GM23338 (cell line): ENCODE results near the gene AP3S1. TPM values are rescaled to one million over a fixed set of nuclear protein-coding genes. Genes with fewer than 3 reads are reported as not detected.

Source experiments
- ATAC-seq: fragments of 200-7000 bp; cut with Tn5 transposase; 3 replicates; pipeline ENCODE4 v1.9.1; 2020
- DNase-seq: peaks from one replicate; pipeline ENCODE4 v3.0.0-alpha.2; 2015; ENCODE audit warnings: low spot score
- H2AFZ ChIP-seq: fragments of 200-600 bp; sonication (generic); 2 replicates; pipeline ENCODE4 v1.8.0; 2016; ENCODE audit warnings: antibody characterized with exemption, mild to moderate bottlenecking, moderate library complexity
- H3F3A ChIP-seq: fragments of 200-600 bp; sonication (generic); replicated peaks from 2 replicates; pipeline ENCODE4 v1.8.0; 2017; ENCODE audit warnings: antibody characterized with exemption, mixed run types, low read depth
- H3K27ac ChIP-seq: fragments of 200-600 bp; sonication (generic); 2 replicates; pipeline ENCODE4 v1.6.1; 2016; ENCODE audit warnings: low read depth
- H3K27me3 ChIP-seq: fragments of 200-600 bp; sonication (generic); 2 replicates; pipeline ENCODE4 v1.8.0; 2016; ENCODE audit warnings: mild to moderate bottlenecking, mixed run types, moderate library complexity; ENCODE audit not compliant: insufficient read depth
- H3K36me3 ChIP-seq: fragments of 200-600 bp; sonication (generic); 2 replicates; pipeline ENCODE4 v1.8.0; 2016; ENCODE audit warnings: mild to moderate bottlenecking; ENCODE audit not compliant: insufficient read depth
- H3K4me1 ChIP-seq: fragments of 200-600 bp; sonication (generic); 2 replicates; pipeline ENCODE4 v1.8.0; 2016; ENCODE audit warnings: mild to moderate bottlenecking, moderate library complexity; ENCODE audit not compliant: insufficient read depth
- H3K4me2 ChIP-seq: fragments of 200-600 bp; sonication (generic); 2 replicates; pipeline ENCODE4 v1.7.1; 2017; ENCODE audit warnings: mixed run types
- H3K4me3 ChIP-seq: fragments of 200-600 bp; sonication (generic); 2 replicates; pipeline ENCODE4 v1.6.1; 2016; ENCODE audit warnings: mixed run types
- H3K79me2 ChIP-seq: fragments of 200-600 bp; sonication (generic); replicated peaks from 2 replicates; pipeline ENCODE4 v1.8.0; 2017; ENCODE audit warnings: mild to moderate bottlenecking; ENCODE audit not compliant: insufficient read depth
- H3K9me2 ChIP-seq: fragments of 200-600 bp; sonication (generic); 2 replicates; pipeline ENCODE4 v1.8.0; 2017; ENCODE audit not compliant: insufficient read depth
- H4K20me1 ChIP-seq: fragments of 200-600 bp; sonication (generic); replicated peaks from 2 replicates; pipeline ENCODE4 v1.8.0; 2017; ENCODE audit warnings: mild to moderate bottlenecking; ENCODE audit not compliant: insufficient read depth
- H3K27ac Mint-ChIP-seq: 2 replicates; pipeline ENCODE4 v1.8.0; 2020; ENCODE audit warnings: inconsistent platforms, mild to moderate bottlenecking, moderate library complexity, mixed read lengths
- H3K27me3 Mint-ChIP-seq: 3 replicates; pipeline ENCODE4 v1.8.0; 2022; ENCODE audit warnings: low read depth, mild to moderate bottlenecking, moderate library complexity, mixed read lengths, inconsistent platforms; ENCODE audit not compliant: insufficient read depth, poor library complexity
- H3K36me3 Mint-ChIP-seq: 3 replicates; pipeline ENCODE4 v1.8.0; 2021; ENCODE audit warnings: low read depth, mild to moderate bottlenecking, inconsistent platforms, moderate library complexity, mixed read lengths
- H3K4me1 Mint-ChIP-seq: 3 replicates; pipeline ENCODE4 v1.8.0; 2020; ENCODE audit warnings: mild to moderate bottlenecking, inconsistent platforms, mixed read lengths
- H3K4me3 Mint-ChIP-seq: 3 replicates; pipeline ENCODE4 v1.8.0; 2021; ENCODE audit warnings: moderate library complexity, mild to moderate bottlenecking, inconsistent platforms, mixed read lengths
- H3K9me3 Mint-ChIP-seq: 3 replicates; pipeline ENCODE4 v1.8.0; 2020; ENCODE audit warnings: moderate library complexity, mild to moderate bottlenecking, inconsistent platforms, mixed read lengths
- CREB1 ChIP-seq: fragments of 250-450 bp; sonication (Bioruptor Pico); IDR thresholded peaks from 2 replicates; pipeline ENCODE4 v1.5.0; 2020; ENCODE audit warnings: low read depth, mild to moderate bottlenecking, moderate library complexity
- ETS1 ChIP-seq: IDR thresholded peaks from 2 replicates; pipeline ENCODE4 v1.6.1; 2016; ENCODE audit warnings: antibody characterized with exemption
- EZH2 ChIP-seq: fragments of 200-600 bp; sonication (generic); IDR thresholded peaks from one replicate; pipeline ENCODE4 v1.8.0; 2017; ENCODE audit warnings: antibody characterized with exemption, mild to moderate bottlenecking, low read depth; ENCODE audit not compliant: unreplicated experiment
- EZH2phosphoT487 ChIP-seq: fragments of 200-600 bp; sonication (generic); IDR thresholded peaks from one replicate; pipeline ENCODE4 v1.8.1; 2018; ENCODE audit warnings: antibody characterized with exemption; ENCODE audit not compliant: unreplicated experiment
- JUNB ChIP-seq: IDR thresholded peaks from one replicate; pipeline ENCODE4 v1.6.1; 2016; ENCODE audit warnings: antibody characterized with exemption; ENCODE audit not compliant: unreplicated experiment
- NANOG ChIP-seq: IDR thresholded peaks from 2 replicates; pipeline ENCODE4 v1.6.1; 2016; ENCODE audit warnings: antibody characterized with exemption, borderline replicate concordance
- POLR2AphosphoS5 ChIP-seq: IDR thresholded peaks from 2 replicates; pipeline ENCODE4 v1.6.1; 2016; ENCODE audit warnings: antibody characterized with exemption, low read depth
- STAT1 ChIP-seq: IDR thresholded peaks from one replicate; pipeline ENCODE4 v1.6.1; 2016; ENCODE audit warnings: antibody characterized with exemption; ENCODE audit not compliant: unreplicated experiment
- ZNF114 ChIP-seq: fragments of 250-450 bp; sonication (Bioruptor Pico); IDR thresholded peaks from 2 replicates; pipeline ENCODE4 v1.5.0; 2020; ENCODE audit warnings: mild to moderate bottlenecking, moderate library complexity
- ZNF331 ChIP-seq: fragments of 250-450 bp; sonication (Bioruptor Pico); IDR thresholded peaks from 2 replicates; pipeline ENCODE4 v1.5.0; 2020; ENCODE audit warnings: low read depth, mild to moderate bottlenecking, moderate library complexity
- ZNF462 ChIP-seq: fragments of 250-450 bp; sonication (Bioruptor Pico); IDR thresholded peaks from 2 replicates; pipeline ENCODE4 v1.5.0; 2020; ENCODE audit warnings: mild to moderate bottlenecking, moderate library complexity
- polyA plus RNA-seq: library from polyadenylated mRNA; unstranded; fragments of >200 nt; fragmentation: Nextera tagmentation; extraction: Ambion mirVana; gene quantifications from 2 replicates; pipeline ENCODE4 v1.2.1, GENCODE V29; 2016
- total RNA-seq: library from RNA; depleted of rRNA; stranded (reverse); fragments of >200 nt; shearing (Covaris generic); gene quantifications from 2 replicates; pipeline ENCODE4 v1.2.3, GENCODE V29; 2014
- TF ChIP-seq, protein P1 (sequence below), 2 experiments: fragments of 200-600 bp in 1 of 2; sonication (generic) in 1 of 2; conservative IDR thresholded peaks; 2 replicates each; pipeline versions ENCODE4 v1.5.1 to v1.6.1; 2016 to 2017; ENCODE audit warnings: antibody characterized with exemption in 2 of 2, low read depth in 2 of 2, mild to moderate bottlenecking in 2 of 2, moderate library complexity in 1 of 2
- TF ChIP-seq, protein P2 (sequence below): IDR thresholded peaks from one replicate; pipeline ENCODE4 v1.6.1; 2018; ENCODE audit warnings: antibody characterized with exemption; ENCODE audit not compliant: unreplicated experiment

AP3S1 gene
- total and polyA plus RNA-seq, 2 experiments from 2014 or later: 143 to 232 TPM

GRCh38 chr5:115844321-115844817 lies 2.6 kb downstream of the AP3S1 start:
- Histone ChIP-seq H3K4me1 (peaks cover 16% of the 10 kb centered on the region), H3K27ac (no peak overlapping the region), H2AFZ (no peak overlapping the region), H4K20me1 (peaks cover 21% of the 10 kb centered on the region; the same call in 1 of the 2 replicates), H3K36me3 (no peaks in the 10 kb centered on the region), H3K79me2 (peaks cover 91% of the 10 kb centered on the region), H3K9me2 (no peaks in the 10 kb centered on the region), H3F3A (no peaks in the 10 kb centered on the region), H3K27me3 (peaks cover 11% of the 10 kb centered on the region), H3K4me3 (no peak overlapping the region), H3K4me2 (no peak overlapping the region)
- peaks cover 2% of the 10 kb centered on the region; the same call in 2 of the 3 replicates for H3K36me3 Mint-ChIP-seq
- no peak overlapping the region for H3K27ac Mint-ChIP-seq
- H3K4me3 Mint-ChIP-seq: no peak overlapping the region
- H3K4me1 Mint-ChIP-seq: peaks cover 27% of the 10 kb centered on the region
- H3K9me3 Mint-ChIP-seq: no peaks in the 10 kb centered on the region
- no peak for ATAC-seq
- peaks cover 6% of the 10 kb centered on the region for H3K27me3 Mint-ChIP-seq
- no peak for DNase-seq
- TF ChIP-seq JUNB (no peak), ZNF114 (CRISPR knock-in tag) (no peak), ZNF331 (no peak), NANOG (no peak), STAT1 (no peak), ZNF462 (CRISPR knock-in tag) (no peak), ETS1 (no peak), CREB1 (no peak), EZH2 (no peak), EZH2phosphoT487 (no peak), POLR2AphosphoS5 (no peak)
- TF ChIP-seq, protein P1, sequence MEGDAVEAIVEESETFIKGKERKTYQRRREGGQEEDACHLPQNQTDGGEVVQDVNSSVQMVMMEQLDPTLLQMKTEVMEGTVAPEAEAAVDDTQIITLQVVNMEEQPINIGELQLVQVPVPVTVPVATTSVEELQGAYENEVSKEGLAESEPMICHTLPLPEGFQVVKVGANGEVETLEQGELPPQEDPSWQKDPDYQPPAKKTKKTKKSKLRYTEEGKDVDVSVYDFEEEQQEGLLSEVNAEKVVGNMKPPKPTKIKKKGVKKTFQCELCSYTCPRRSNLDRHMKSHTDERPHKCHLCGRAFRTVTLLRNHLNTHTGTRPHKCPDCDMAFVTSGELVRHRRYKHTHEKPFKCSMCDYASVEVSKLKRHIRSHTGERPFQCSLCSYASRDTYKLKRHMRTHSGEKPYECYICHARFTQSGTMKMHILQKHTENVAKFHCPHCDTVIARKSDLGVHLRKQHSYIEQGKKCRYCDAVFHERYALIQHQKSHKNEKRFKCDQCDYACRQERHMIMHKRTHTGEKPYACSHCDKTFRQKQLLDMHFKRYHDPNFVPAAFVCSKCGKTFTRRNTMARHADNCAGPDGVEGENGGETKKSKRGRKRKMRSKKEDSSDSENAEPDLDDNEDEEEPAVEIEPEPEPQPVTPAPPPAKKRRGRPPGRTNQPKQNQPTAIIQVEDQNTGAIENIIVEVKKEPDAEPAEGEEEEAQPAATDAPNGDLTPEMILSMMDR (conservative IDR thresholded peaks at IDR 0.05; ENCODE audit: low read depth in 2 of 2): no peak
- TF ChIP-seq, protein P2, sequence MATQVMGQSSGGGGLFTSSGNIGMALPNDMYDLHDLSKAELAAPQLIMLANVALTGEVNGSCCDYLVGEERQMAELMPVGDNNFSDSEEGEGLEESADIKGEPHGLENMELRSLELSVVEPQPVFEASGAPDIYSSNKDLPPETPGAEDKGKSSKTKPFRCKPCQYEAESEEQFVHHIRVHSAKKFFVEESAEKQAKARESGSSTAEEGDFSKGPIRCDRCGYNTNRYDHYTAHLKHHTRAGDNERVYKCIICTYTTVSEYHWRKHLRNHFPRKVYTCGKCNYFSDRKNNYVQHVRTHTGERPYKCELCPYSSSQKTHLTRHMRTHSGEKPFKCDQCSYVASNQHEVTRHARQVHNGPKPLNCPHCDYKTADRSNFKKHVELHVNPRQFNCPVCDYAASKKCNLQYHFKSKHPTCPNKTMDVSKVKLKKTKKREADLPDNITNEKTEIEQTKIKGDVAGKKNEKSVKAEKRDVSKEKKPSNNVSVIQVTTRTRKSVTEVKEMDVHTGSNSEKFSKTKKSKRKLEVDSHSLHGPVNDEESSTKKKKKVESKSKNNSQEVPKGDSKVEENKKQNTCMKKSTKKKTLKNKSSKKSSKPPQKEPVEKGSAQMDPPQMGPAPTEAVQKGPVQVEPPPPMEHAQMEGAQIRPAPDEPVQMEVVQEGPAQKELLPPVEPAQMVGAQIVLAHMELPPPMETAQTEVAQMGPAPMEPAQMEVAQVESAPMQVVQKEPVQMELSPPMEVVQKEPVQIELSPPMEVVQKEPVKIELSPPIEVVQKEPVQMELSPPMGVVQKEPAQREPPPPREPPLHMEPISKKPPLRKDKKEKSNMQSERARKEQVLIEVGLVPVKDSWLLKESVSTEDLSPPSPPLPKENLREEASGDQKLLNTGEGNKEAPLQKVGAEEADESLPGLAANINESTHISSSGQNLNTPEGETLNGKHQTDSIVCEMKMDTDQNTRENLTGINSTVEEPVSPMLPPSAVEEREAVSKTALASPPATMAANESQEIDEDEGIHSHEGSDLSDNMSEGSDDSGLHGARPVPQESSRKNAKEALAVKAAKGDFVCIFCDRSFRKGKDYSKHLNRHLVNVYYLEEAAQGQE: no peak
